Erythroblast (primary cell): Measurements from ENCODE around the gene HDAC4.

Source experiments
- DNase-seq, 2 experiments: peaks; one replicate each; lab custom pipeline; 2025; lab: John Stamatoyannopoulos, UW
- GATA1 ChIP-seq: IDR thresholded peaks from 2 replicates; pipeline ENCODE4 v1.6.1; 2011; ENCODE audit warnings: low read depth, mild to moderate bottlenecking, control low read depth, low read length, moderate library complexity
- POLR2A ChIP-seq: IDR thresholded peaks from 2 replicates; pipeline ENCODE4 v1.6.1; 2011; ENCODE audit warnings: mild to moderate bottlenecking, low read length

The HDAC4 gene

DNA sequence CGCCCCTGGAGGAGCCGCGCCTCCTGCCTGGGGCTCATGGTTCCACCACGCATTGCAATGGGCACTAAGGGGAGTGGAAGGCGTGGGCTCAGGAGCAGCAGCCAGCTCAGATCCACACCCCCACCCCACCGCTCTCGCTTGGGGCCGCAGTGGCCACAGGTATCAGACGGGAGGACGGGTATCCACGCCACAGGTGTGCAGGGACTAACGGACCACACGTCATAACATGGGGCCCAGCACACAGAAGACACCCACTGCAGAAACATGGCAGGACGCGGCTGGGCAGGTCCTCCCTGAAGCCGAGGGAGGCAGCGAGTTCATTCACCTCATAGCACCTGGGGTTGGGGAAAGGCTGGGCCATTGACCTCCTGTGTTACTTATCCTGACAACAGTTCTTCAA is 13.0 kb downstream of the HDAC4 start:
- DNase-seq, result no peak
- TF ChIP-seq GATA1, result no peak
- TF ChIP-seq POLR2A, result no peak

GRCh38 chr2:239386872-239387445 is 13.9 kb downstream of the HDAC4 start:
- DNase-seq, result no peak
- TF ChIP-seq GATA1, result no peak
- TF ChIP-seq POLR2A, result no peak

- no peak for DNase-seq
- no peak for TF ChIP-seq POLR2A
- no peak for TF ChIP-seq GATA1
Observed at GRCh38 chr2:239386001-239386670, 14.7 kb downstream of the HDAC4 start.

- TF ChIP-seq GATA1 (no peak), POLR2A (no peak)
- no peak for DNase-seq
Observed at GRCh38 chr2:239385096-239386000, 15.5 kb downstream of the HDAC4 start.

- DNase-seq, result no peak
- TF ChIP-seq GATA1 (no peak), POLR2A (no peak)
Observed at GRCh38 chr2:239383759-239384156, 17.1 kb downstream of the HDAC4 start.

GRCh38 chr2:239383036-239383758 is 17.6 kb downstream of the HDAC4 start:
- no peak for TF ChIP-seq POLR2A
- no peak for TF ChIP-seq GATA1
- no peak for DNase-seq

GRCh38 chr2:239382384-239382880 is 18.4 kb downstream of the HDAC4 start:
- TF ChIP-seq GATA1 (no peak), POLR2A (no peak)
- DNase-seq, result no peak

GRCh38 chr2:239381709-239382134 is 19.1 kb downstream of the HDAC4 start:
- TF ChIP-seq GATA1 (no peak), POLR2A (no peak)
- DNase-seq, result no peak

DNA sequence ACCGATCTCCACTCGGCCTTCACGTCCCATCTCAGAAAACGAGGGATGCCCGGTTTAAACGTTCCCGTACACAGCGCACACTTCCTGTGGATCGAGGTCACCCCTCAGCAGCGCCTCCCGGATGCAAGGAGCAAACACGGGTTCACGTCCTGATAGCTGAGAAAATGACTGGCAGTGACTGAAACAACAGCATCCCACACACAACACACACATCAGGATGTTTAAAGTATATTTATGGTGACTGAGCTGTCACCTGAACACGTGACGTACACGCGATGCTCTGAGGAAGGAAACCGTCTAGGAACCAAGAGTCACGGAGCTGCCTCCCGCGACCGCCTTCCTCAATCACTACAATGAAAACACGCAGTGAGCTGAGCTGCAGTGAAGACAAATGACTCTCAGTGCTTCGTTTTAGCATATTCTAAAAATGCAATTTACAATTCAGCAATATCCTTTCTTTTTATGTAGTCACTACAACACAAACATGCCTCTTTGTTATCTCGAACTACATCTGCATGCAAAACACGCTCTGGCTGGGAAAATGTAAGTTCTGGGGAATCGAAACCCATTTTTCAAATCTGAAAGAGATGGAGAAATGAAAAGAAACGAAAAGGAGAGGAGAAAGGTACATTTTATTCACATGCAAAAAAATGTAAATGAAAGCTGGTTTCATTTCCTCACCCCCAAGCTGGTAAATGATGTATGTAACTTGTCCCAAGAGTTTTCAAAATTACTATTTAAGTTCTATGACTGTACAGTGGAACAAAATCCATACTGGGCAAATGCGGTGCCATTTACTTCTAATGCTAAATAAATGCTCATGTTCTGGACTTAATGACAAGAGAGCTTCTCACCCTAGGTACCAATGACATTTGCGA is 19.8 kb downstream of the HDAC4 start:
- DNase-seq, result no peak
- TF ChIP-seq GATA1, result no peak

DNA sequence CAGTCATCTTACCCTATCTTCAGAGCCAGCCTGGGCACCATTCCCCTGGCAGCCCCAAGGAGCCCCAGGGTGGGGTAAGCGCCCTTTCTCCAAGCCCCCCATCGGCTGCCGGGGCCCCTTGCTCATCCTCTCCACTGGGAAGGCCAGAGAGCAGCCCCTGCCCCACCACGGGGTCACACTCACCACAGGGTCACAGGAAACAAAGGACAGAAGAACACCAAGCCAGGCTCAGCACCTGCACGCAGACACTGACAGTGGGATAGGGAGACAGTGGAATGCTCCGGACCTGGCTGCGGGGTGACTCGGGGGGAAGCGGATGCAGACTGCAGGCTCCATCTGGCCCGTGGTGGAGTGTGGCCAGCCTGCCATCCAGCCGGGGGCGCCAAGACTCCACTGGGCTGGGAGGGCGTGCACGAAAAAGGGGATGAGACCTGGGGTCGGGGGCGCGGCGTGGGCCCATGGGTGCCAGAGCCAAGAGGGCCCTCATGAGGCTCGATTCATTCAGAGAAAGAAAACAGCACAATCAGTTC is 21.1 kb downstream of the HDAC4 start:
- TF ChIP-seq POLR2A (no peak), GATA1 (no peak)
- no peak for DNase-seq

DNA sequence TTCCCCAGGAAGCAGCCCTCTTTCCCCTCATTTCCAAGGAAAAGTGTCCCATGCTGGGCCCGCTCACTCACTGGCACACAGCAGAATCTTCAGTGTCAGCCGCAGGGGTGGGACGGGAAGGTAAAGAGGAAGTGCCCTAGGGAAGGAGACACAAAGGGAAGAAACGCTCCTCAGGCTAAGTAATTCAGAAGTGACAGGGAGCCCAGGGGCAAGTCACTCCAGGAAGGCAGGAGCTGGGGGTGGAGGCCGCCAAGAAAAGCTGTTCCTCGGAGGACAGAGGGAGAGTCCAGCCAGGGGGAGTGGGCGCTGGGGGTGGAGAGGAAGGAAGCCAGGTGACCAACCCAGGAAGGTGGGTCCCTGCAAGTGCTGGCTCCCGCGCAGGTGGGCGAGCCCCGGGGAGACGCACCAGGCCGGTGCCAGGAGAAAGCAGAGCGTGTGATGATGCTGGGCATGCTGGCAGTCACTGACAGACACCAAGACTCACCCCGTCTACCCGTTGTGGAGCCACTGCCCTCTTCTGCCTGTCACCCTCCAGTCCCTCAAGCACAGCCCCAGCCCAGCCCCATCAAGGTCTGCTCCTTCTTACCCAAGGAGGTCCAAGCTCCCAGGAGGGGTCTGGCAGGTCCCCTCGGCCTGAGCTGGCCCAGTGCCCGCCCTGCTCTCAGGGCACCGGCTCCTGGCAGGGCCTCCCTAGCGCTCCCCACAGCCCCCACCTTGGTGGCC is 21.7 kb downstream of the HDAC4 start:
- TF ChIP-seq POLR2A, result no peak
- TF ChIP-seq GATA1, result no peak
- DNase-seq, result no peak
